Suprapubic skin (tissue), 3 donors: Measurements from ENCODE around the gene C22orf39.

ENCODE experiments used
- CTCF ChIP-seq, 2 donors: fragments of 200-600 bp in 1 of 2; fragments of 450-650 bp in 1 of 2; sonication (generic) in 1 of 2; IDR thresholded peaks; one replicate each; pipeline ENCODE4 v1.5.1; 2016 to 2019; ENCODE audit warnings: antibody characterized with exemption in 2 of 2, mild to moderate bottlenecking in 1 of 2, moderate library complexity in 1 of 2
- POLR2A ChIP-seq, 2 donors: fragments of 450-650 bp; IDR thresholded peaks; one replicate each; pipeline ENCODE4 v1.6.1; 2017; ENCODE audit warnings: antibody characterized with exemption in 2 of 2, mild to moderate bottlenecking in 2 of 2, moderate library complexity in 2 of 2

GRCh38 chr22:19420321-19420720 is 27.2 kb downstream of the C22orf39 start:
- TF ChIP-seq CTCF (IDR thresholded peaks at IDR 0.05) (no peak), POLR2A (IDR thresholded peaks at IDR 0.05) (no peak)
